H1 (cell line): ENCODE measurements around the gene CERS1. TPM values are rescaled to one million over a fixed set of nuclear protein-coding genes. Genes with fewer than 3 reads are reported as not detected.

Source experiments
- CTCF ChIA-PET: fragments of 300-600 bp; sonication (Branson Sonifier 250); formaldehyde crosslinking; loops from one replicate; lab custom pipeline; 2021; ENCODE audit not compliant: partially characterized antibody; lab: Charles Lee
- POLR2A ChIA-PET: fragments of 300-600 bp; sonication (Branson Sonifier 250); formaldehyde crosslinking; loops from one replicate; lab custom pipeline; 2021; ENCODE audit warnings: inconsistent platforms; ENCODE audit not compliant: partially characterized antibody; lab: Charles Lee
- DNase-seq, 2 experiments: peaks; one replicate each; pipeline versions ENCODE4 v3.0.0 to v3.0.0-alpha.2; 2010 to 2022; ENCODE audit warnings: low spot score in 2 of 2, low read depth in 1 of 2, mixed read lengths in 1 of 2
- FAIRE-seq: peaks from 2 replicates; lab custom pipeline; 2011; peaks lifted over from hg19 to GRCh38; lab: Jason Lieb, UNC
- H2AFZ ChIP-seq: 2 replicates; pipeline ENCODE4 v1.8.1; 2012; ENCODE audit warnings: low read length, inconsistent platforms
- H2AK5ac ChIP-seq: 2 replicates; pipeline ENCODE4 v1.6.1; 2013; ENCODE audit warnings: low read depth, low read length
- H2BK120ac ChIP-seq: replicated peaks from 2 replicates; pipeline ENCODE3; 2013; ENCODE audit warnings: low read depth, low read length, inconsistent platforms
- H2BK12ac ChIP-seq: 2 replicates; pipeline ENCODE4 v1.6.1; 2013; ENCODE audit warnings: low read depth, low read length
- H2BK15ac ChIP-seq: 2 replicates; pipeline ENCODE4 v1.6.1; 2013; ENCODE audit warnings: low read length
- H2BK20ac ChIP-seq: 2 replicates; pipeline ENCODE4 v1.6.1; 2013; ENCODE audit warnings: low read length
- H2BK5ac ChIP-seq: 2 replicates; pipeline ENCODE4 v1.6.1; 2013; ENCODE audit warnings: low read depth, low read length
- H3K14ac ChIP-seq: 2 replicates; pipeline ENCODE4 v1.6.1; 2013; ENCODE audit warnings: inconsistent platforms; ENCODE audit not compliant: insufficient read length
- H3K18ac ChIP-seq: 2 replicates; pipeline ENCODE4 v1.6.1; 2013; ENCODE audit warnings: low read length; ENCODE audit errors: extremely low read depth
- H3K23ac ChIP-seq: 2 replicates; pipeline ENCODE4 v1.6.1; 2013; ENCODE audit warnings: inconsistent platforms; ENCODE audit not compliant: insufficient read length
- H3K23me2 ChIP-seq: 2 replicates; pipeline ENCODE4 v1.6.1; 2013; ENCODE audit warnings: low read depth, low read length
- H3K27ac ChIP-seq: 2 replicates; pipeline ENCODE4 v1.6.1; 2011; ENCODE audit warnings: low read depth, low read length, inconsistent platforms
- H3K27me3 ChIP-seq, 4 experiments: replicated peaks in 1 of 4; 1 replicate in 1 of 4; 2 replicates in 3 of 4; pipeline versions ENCODE4 v1.6.1 to v1.8.1; 2011 to 2013; ENCODE audit warnings: low read length in 3 of 4, mild to moderate bottlenecking in 3 of 4, inconsistent platforms in 2 of 4, mixed read lengths in 2 of 4, moderate library complexity in 1 of 4; ENCODE audit not compliant: control insufficient read depth in 3 of 4, insufficient read depth in 3 of 4; ENCODE audit errors: extremely low read depth in 1 of 4
- H3K36me3 ChIP-seq, 4 experiments: 2 replicates each; pipeline versions ENCODE4 v1.6.1 to v1.8.1; 2011 to 2013; ENCODE audit warnings: mild to moderate bottlenecking in 4 of 4, low read length in 3 of 4, moderate library complexity in 2 of 4, control low read depth in 1 of 4, inconsistent platforms in 1 of 4; ENCODE audit not compliant: insufficient read depth in 4 of 4, control insufficient read depth in 2 of 4
- H3K4ac ChIP-seq: replicated peaks from 2 replicates; pipeline ENCODE3; 2013; ENCODE audit warnings: low read length, low read depth, mixed read lengths, inconsistent platforms; ENCODE audit not compliant: insufficient read length
- H3K4me1 ChIP-seq, 4 experiments: replicated peaks in 1 of 4; 1 replicate in 1 of 4; 2 replicates in 3 of 4; pipeline versions ENCODE4 v1.6.1 to v1.8.1; 2011 to 2013; ENCODE audit warnings: low read length in 3 of 4, inconsistent platforms in 2 of 4, mixed read lengths in 1 of 4; ENCODE audit not compliant: insufficient read depth in 4 of 4, control insufficient read depth in 3 of 4
- H3K4me2 ChIP-seq, 2 experiments: 2 replicates each; pipeline versions ENCODE4 v1.6.1 to v1.8.1; 2011 to 2013; ENCODE audit warnings: low read depth in 2 of 2, low read length in 2 of 2, control low read depth in 1 of 2, inconsistent platforms in 1 of 2, mild to moderate bottlenecking in 1 of 2; ENCODE audit not compliant: insufficient read depth in 1 of 2
- H3K4me3 ChIP-seq, 4 experiments: fragments of 200-600, 300-600 bp in 1 of 4; sonication (generic), shearing (Covaris generic), sonication (Bioruptor Twin) in 1 of 4; 2 replicates each; pipeline versions ENCODE4 v1.5.1 to v1.8.1; 2011 to 2016; ENCODE audit warnings: low read length in 4 of 4, low read depth in 3 of 4, control low read depth in 2 of 4, inconsistent platforms in 2 of 4, mild to moderate bottlenecking in 2 of 4, mixed read lengths in 1 of 4, moderate library complexity in 1 of 4; ENCODE audit not compliant: insufficient read depth in 2 of 4; ENCODE audit errors: extremely low read depth in 1 of 4
- H3K56ac ChIP-seq: replicated peaks from 2 replicates; pipeline ENCODE3; 2013; ENCODE audit warnings: low read depth, mild to moderate bottlenecking, mixed read lengths, low read length, inconsistent platforms; ENCODE audit not compliant: insufficient read length
- H3K79me1 ChIP-seq: 2 replicates; pipeline ENCODE4 v1.6.1; 2013; ENCODE audit warnings: low read depth, low read length, control low read depth
- H3K79me2 ChIP-seq, 2 experiments: 2 replicates each; pipeline versions ENCODE4 v1.6.1 to v1.8.1; 2012 to 2013; ENCODE audit warnings: low read length in 2 of 2, mild to moderate bottlenecking in 2 of 2, inconsistent platforms in 1 of 2; ENCODE audit not compliant: insufficient read depth in 2 of 2, control insufficient read depth in 1 of 2
- H3K9ac ChIP-seq, 4 experiments: replicated peaks in 1 of 4; 1 replicate in 1 of 4; 2 replicates in 3 of 4; pipeline versions ENCODE4 v1.6.1 to v1.8.1; 2011 to 2013; ENCODE audit warnings: low read depth in 3 of 4, low read length in 3 of 4, control low read depth in 2 of 4, mild to moderate bottlenecking in 2 of 4, moderate library complexity in 2 of 4, inconsistent platforms in 1 of 4; ENCODE audit errors: extremely low read depth in 1 of 4
- H3K9me3 ChIP-seq, 2 experiments: 2 replicates each; pipeline versions ENCODE4 v1.6.1 to v1.8.1; 2012 to 2013; ENCODE audit warnings: mild to moderate bottlenecking in 2 of 2, moderate library complexity in 2 of 2, control low read depth in 1 of 2, inconsistent platforms in 1 of 2, low read depth in 1 of 2, low read length in 1 of 2, mixed read lengths in 1 of 2; ENCODE audit not compliant: insufficient read depth in 2 of 2
- H4K20me1 ChIP-seq, 2 experiments: replicated peaks in 1 of 2; 2 replicates each; pipeline versions ENCODE3 to v1.8.1; 2011 to 2013; ENCODE audit warnings: inconsistent platforms in 2 of 2, low read length in 2 of 2, mild to moderate bottlenecking in 1 of 2; ENCODE audit not compliant: insufficient read depth in 2 of 2, control insufficient read depth in 1 of 2
- H4K5ac ChIP-seq: 2 replicates; pipeline ENCODE4 v1.6.1; 2013; ENCODE audit warnings: low read length, low read depth, mixed read lengths, inconsistent platforms; ENCODE audit not compliant: insufficient read length
- H4K8ac ChIP-seq: 2 replicates; pipeline ENCODE4 v1.8.0; 2013; ENCODE audit warnings: mild to moderate bottlenecking, moderate library complexity, low read length, inconsistent platforms; ENCODE audit not compliant: insufficient read depth; ENCODE audit errors: extremely low read depth
- H4K91ac ChIP-seq: replicated peaks from 2 replicates; pipeline ENCODE3; 2013; ENCODE audit warnings: low read length, mixed read lengths, inconsistent platforms; ENCODE audit not compliant: insufficient read length
- CBX5 ChIP-seq: fragments of 300-800, 300-1000 bp; sonication (generic); IDR thresholded peaks from 2 replicates; pipeline ENCODE4 v1.7.1; 2016; ENCODE audit warnings: antibody characterized with exemption, low read length, low read depth
- CTCF ChIP-seq, 3 experiments: IDR thresholded peaks; 1 replicate in 2 of 3; 2 replicates in 1 of 3; pipeline versions ENCODE4 v1.5.1 to v1.6.1; 2011; ENCODE audit warnings: low read length in 3 of 3, mild to moderate bottlenecking in 3 of 3, inconsistent platforms in 2 of 3, low read depth in 1 of 3, moderate library complexity in 1 of 3; ENCODE audit not compliant: insufficient read depth in 1 of 3; ENCODE audit errors: control extremely low read depth in 1 of 3
- RAD21 ChIP-seq, 2 experiments: IDR thresholded peaks in 1 of 2; conservative IDR thresholded peaks in 1 of 2; 2 replicates each; pipeline ENCODE4 v1.6.1; 2011; ENCODE audit warnings: low read depth in 2 of 2, low read length in 2 of 2, improper control_type of control experiment in 1 of 2, inconsistent platforms in 1 of 2, mild to moderate bottlenecking in 1 of 2, moderate library complexity in 1 of 2
- WGBS, 2 experiments: shearing (Covaris generic) in 1 of 2; methylation state at CpG; one replicate each; pipeline versions ENCODE4 v1.1.6 to v1.1.7; 2013 to 2015; ENCODE audit warnings: low lambda C conversion rate in 2 of 2, mixed read lengths in 2 of 2, inconsistent platforms in 1 of 2, low coverage in 1 of 2, missing lambda C conversion rate in 1 of 2; ENCODE audit not compliant: insufficient replicate concordance in 2 of 2, insufficient coverage in 1 of 2, insufficient read length in 1 of 2; ENCODE audit errors: extremely low coverage in 1 of 2, missing lambda C conversion rate in 1 of 2; 5-methylcytosine and 5-hydroxymethylcytosine counted together
- polyA plus RNA-seq, 7 experiments: library from polyadenylated mRNA; depleted of rRNA in 3 of 7; stranded (reverse) in 5 of 7; unstranded in 2 of 7; fragments of >200 nt in 5 of 7; fragments of 200-250 nt in 2 of 7; gene quantifications; 1 replicate in 5 of 7; 2 replicates in 1 of 7; 4 replicates in 1 of 7; pipeline versions ENCODE4 v1.2.1 to v1.2.3, GENCODE V29; 2011 to 2013; ENCODE audit warnings: missing spikeins in 2 of 7, mixed read lengths in 2 of 7
- total RNA-seq: library from RNA; stranded (reverse); fragmentation: NEBNext Ultra II Directional; extraction: Animal tissue kit (Norgen Biotek cat#: 25700); gene quantifications from 2 replicates; pipeline ENCODE4 v1.2.1, GENCODE V29; 2021

The CERS1 gene
- total and polyA plus RNA-seq, 2 of the 8 experiments (the other 6 are each of a cell fraction or from before 2014, with no cell fraction given): 18.6 to 51.0 TPM

GRCh38 chr19:18856385-18857126 is 39.4 kb downstream of the CERS1 start:
- no peaks in the 10 kb centered on the region for H3K4me1 ChIP-seq
- no peaks in the 10 kb centered on the region for H3K79me1 ChIP-seq
- H2BK15ac ChIP-seq: no peak overlapping the region
- WGBS, 2 experiments: 94% methylated on average over 22 of the region's 22 CpGs; no CpG with 5 or more reads in 1 of the 2 experiments
- H4K5ac ChIP-seq: no peak overlapping the region
- no peak overlapping the region for H2BK5ac ChIP-seq
- H2AFZ ChIP-seq: no peak overlapping the region
- peaks cover 16 to 23% of the 10 kb centered on the region in 2 experiments for H4K20me1 ChIP-seq
- no peaks in the 10 kb centered on the region for H3K79me2 ChIP-seq
- no peak overlapping the region for H3K14ac ChIP-seq
- no peak overlapping the region for H2AK5ac ChIP-seq
- no peak overlapping the region for H2BK12ac ChIP-seq
- no peak overlapping the region for H2BK20ac ChIP-seq
- no peak overlapping the region for H3K4me2 ChIP-seq
- no peaks in the 10 kb centered on the region for H3K23me2 ChIP-seq
- FAIRE-seq: no peak
- no peak overlapping the region for H3K18ac ChIP-seq
- no peak overlapping the region for H3K27ac ChIP-seq
- H3K23ac ChIP-seq: no peak overlapping the region
- no peak overlapping the region for H3K4me3 ChIP-seq
- no peak overlapping the region for H2BK120ac ChIP-seq
- peak overlapping the region; percentile 38; the same call in 1 of the 2 replicates for H4K8ac ChIP-seq
- no peak overlapping the region for H4K91ac ChIP-seq
- no peaks in the 10 kb centered on the region for H3K27me3 ChIP-seq
- CTCF ChIA-PET: interaction anchor here (0.6 to 15.1 kb wide), 13 partner anchors 9 to 387 kb away, joined by 3 to 247 read pairs (median 4); no protein-coding TSS in a partner anchor
- no peak overlapping the region for H3K9ac ChIP-seq
- no peaks in the 10 kb centered on the region for H3K9me3 ChIP-seq
- H3K4ac ChIP-seq: no peak overlapping the region
- no peak for DNase-seq
- H3K36me3 ChIP-seq: peaks cover 56 to 91% (median 82%) of the 10 kb centered on the region in 4 experiments; a peak in 7 of 8 replicates
- no peak for TF ChIP-seq CBX5
- peak; percentile 40 to 51 for TF ChIP-seq RAD21 (IDR thresholded peaks at IDR 0.05 in 1 of 2, conservative IDR thresholded peaks at IDR 0.05 in 1 of 2; ENCODE audit: low read depth in 2 of 2, low read length in 2 of 2)
- peak; percentile 41 to 63 (median 58); a peak in 3 of 4 replicates for TF ChIP-seq CTCF (IDR thresholded peaks at IDR 0.05; ENCODE audit: control extremely low read depth in 1 of 3, insufficient read depth in 1 of 3, low read depth in 1 of 3, low read length in 3 of 3)
- POLR2A ChIA-PET: interaction anchor here (0.9 to 1.2 kb wide), 2 partner anchors 9 to 263 kb away, joined by 3 read pairs; no protein-coding TSS in a partner anchor
- H3K56ac ChIP-seq: no peak overlapping the region
